H1 (cell line): ENCODE measurements around the gene ALG14. TPM values are rescaled to one million over a fixed set of nuclear protein-coding genes. Genes with fewer than 3 reads are reported as not detected.

Source experiments
- EZH2 ChIP-seq: fragments of 200-600 bp; sonication (generic); IDR thresholded peaks from 2 replicates; pipeline ENCODE4 v1.7.1; 2012; ENCODE audit warnings: low read depth, mild to moderate bottlenecking, moderate library complexity, low read length, inconsistent platforms; ENCODE audit not compliant: severe bottlenecking
- GABPA ChIP-seq: IDR thresholded peaks from 2 replicates; pipeline ENCODE4 v1.6.1; 2011; ENCODE audit warnings: mild to moderate bottlenecking, low read length, moderate library complexity, borderline replicate concordance; ENCODE audit not compliant: insufficient read depth
- KDM5A ChIP-seq: fragments of 200-600 bp; IDR thresholded peaks from 2 replicates; pipeline ENCODE4 v1.7.1; 2012; ENCODE audit warnings: mild to moderate bottlenecking, low read length, inconsistent platforms, mixed read lengths
- POU5F1 ChIP-seq: IDR thresholded peaks from 2 replicates; pipeline ENCODE4 v1.6.1; 2011; ENCODE audit warnings: low read depth, mild to moderate bottlenecking, low read length, moderate library complexity
- RXRA ChIP-seq: IDR thresholded peaks from 2 replicates; pipeline ENCODE4 v1.6.1; 2011; ENCODE audit warnings: low read depth, mild to moderate bottlenecking, low read length, moderate library complexity; ENCODE audit not compliant: insufficient read depth
- SIX5 ChIP-seq: IDR thresholded peaks from 2 replicates; pipeline ENCODE4 v1.6.1; 2011; ENCODE audit warnings: mild to moderate bottlenecking, low read depth, low read length
- polyA plus RNA-seq, 7 experiments: library from polyadenylated mRNA; depleted of rRNA in 3 of 7; stranded (reverse) in 5 of 7; unstranded in 2 of 7; fragments of >200 nt in 5 of 7; fragments of 200-250 nt in 2 of 7; gene quantifications; 1 replicate in 5 of 7; 2 replicates in 1 of 7; 4 replicates in 1 of 7; pipeline versions ENCODE4 v1.2.1 to v1.2.3, GENCODE V29; 2011 to 2013; ENCODE audit warnings: missing spikeins in 2 of 7, mixed read lengths in 2 of 7
- total RNA-seq: library from RNA; stranded (reverse); fragmentation: NEBNext Ultra II Directional; extraction: Animal tissue kit (Norgen Biotek cat#: 25700); gene quantifications from 2 replicates; pipeline ENCODE4 v1.2.1, GENCODE V29; 2021

The ALG14 gene
- total and polyA plus RNA-seq, 2 of the 8 experiments (the other 6 are each of a cell fraction or from before 2014, with no cell fraction given): 0.95 to 1.3 TPM

GRCh38 chr1:94951509-94952208 is 121.1 kb downstream of the ALG14 start (continued):
- TF ChIP-seq RXRA: no peak
- TF ChIP-seq GABPA: no peak
- no peak for TF ChIP-seq SIX5
- no peak for TF ChIP-seq POU5F1
- no peak for TF ChIP-seq KDM5A
- no peak for TF ChIP-seq EZH2
